Eye (tissue), 1 donor: ENCODE results near the gene IGSF6.
"Not testable (repeated sequence)": the region's sequence is repeated elsewhere in the genome, so short reads cannot be mapped to it uniquely, and the experiment has no call there.

ENCODE experiments used
- DNase-seq: peaks from one replicate; pipeline ENCODE4 v3.0.0-alpha.2; 2015

Gene IGSF6

GRCh38 chr16:21651515-21651914 lies 893 bp downstream of the IGSF6 start:
- DNase-seq = no peak

- no peak for DNase-seq
Measured at GRCh38 chr16:21650521-21650920, 1.9 kb downstream of the IGSF6 start.

GRCh38 chr16:21649826-21650406 lies 2.5 kb downstream of the IGSF6 start:
- not testable (repeated sequence) for DNase-seq

GRCh38 chr16:21647562-21648164 lies 4.7 kb downstream of the IGSF6 start:
- no peak for DNase-seq

- no peak for DNase-seq
Measured at GRCh38 chr16:21646721-21647561, 5.5 kb downstream of the IGSF6 start.

- no peak for DNase-seq
Measured at GRCh38 chr16:21646091-21646490, 6.3 kb downstream of the IGSF6 start.

GRCh38 chr16:21645261-21645721 lies 7.1 kb downstream of the IGSF6 start:
- no peak for DNase-seq

GRCh38 chr16:21644674-21645073 lies 7.7 kb downstream of the IGSF6 start:
- DNase-seq = no peak

- no peak for DNase-seq
Measured at GRCh38 chr16:21643785-21644184, 8.6 kb downstream of the IGSF6 start.

GRCh38 chr16:21642861-21643260 lies 9.5 kb downstream of the IGSF6 start:
- DNase-seq = no peak

- no peak for DNase-seq
Measured at GRCh38 chr16:21641916-21642315, 10.5 kb downstream of the IGSF6 start.

GRCh38 chr16:21639493-21639892 lies 12.9 kb downstream of the IGSF6 start:
- no peak for DNase-seq

GRCh38 chr16:21638573-21638975 lies 13.8 kb downstream of the IGSF6 start:
- DNase-seq = no peak

GRCh38 chr16:21637032-21637968 lies 15.1 kb downstream of the IGSF6 start:
- no peak for DNase-seq

GRCh38 chr16:21635694-21636093 lies 16.7 kb downstream of the IGSF6 start:
- DNase-seq = not testable (repeated sequence)

GRCh38 chr16:21634216-21634615 lies 18.2 kb downstream of the IGSF6 start:
- DNase-seq = no peak

- not testable (repeated sequence) for DNase-seq
Measured at GRCh38 chr16:21631951-21632575, 20.3 kb downstream of the IGSF6 start.

- not testable (repeated sequence) for DNase-seq
Measured at GRCh38 chr16:21631376-21631775, 21.0 kb downstream of the IGSF6 start.

- DNase-seq = not testable (repeated sequence)
Measured at GRCh38 chr16:21630866-21631265, 21.5 kb downstream of the IGSF6 start.

GRCh38 chr16:21629616-21630539 lies 22.5 kb downstream of the IGSF6 start:
- DNase-seq = not testable (repeated sequence)

GRCh38 chr16:21628772-21629171 lies 23.6 kb downstream of the IGSF6 start:
- no peak for DNase-seq
